ENCODE results near the gene TMEM185B.

DNA sequence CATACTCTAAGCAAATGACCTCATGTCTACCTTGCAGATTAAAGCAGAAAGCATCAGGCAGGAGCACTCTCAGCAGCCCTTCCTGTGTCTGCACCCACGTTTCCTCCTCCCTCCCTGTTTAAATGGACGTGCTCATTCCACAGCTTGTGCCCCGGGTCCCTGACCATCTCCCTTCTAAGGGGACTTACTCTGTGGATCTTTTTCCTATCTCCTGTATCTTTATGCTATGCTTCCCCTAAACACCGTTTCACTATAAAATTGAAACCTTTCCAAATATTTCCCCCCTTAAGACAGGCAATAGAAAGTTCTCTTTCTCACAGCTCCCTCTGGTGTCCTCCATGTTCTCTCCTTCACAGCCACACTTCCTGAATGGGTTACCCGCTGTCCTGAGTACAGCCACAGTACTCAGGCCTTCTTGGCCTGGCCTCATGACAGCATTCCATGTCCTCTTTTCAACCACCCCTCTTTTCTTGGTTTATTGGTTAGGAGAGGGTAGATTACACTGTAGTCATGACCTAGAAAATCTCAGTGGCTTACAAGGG lies 41.1 kb downstream of the TMEM185B start:
- TF ChIP-seq, protein P1, sequence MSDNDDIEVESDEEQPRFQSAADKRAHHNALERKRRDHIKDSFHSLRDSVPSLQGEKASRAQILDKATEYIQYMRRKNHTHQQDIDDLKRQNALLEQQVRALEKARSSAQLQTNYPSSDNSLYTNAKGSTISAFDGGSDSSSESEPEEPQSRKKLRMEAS (IDR thresholded peaks at IDR 0.05; ENCODE audit: low read depth, low read length), result no peak
- TF ChIP-seq ZSCAN29 (IDR thresholded peaks at IDR 0.05), result no peak
- TF ChIP-seq, protein P2, sequence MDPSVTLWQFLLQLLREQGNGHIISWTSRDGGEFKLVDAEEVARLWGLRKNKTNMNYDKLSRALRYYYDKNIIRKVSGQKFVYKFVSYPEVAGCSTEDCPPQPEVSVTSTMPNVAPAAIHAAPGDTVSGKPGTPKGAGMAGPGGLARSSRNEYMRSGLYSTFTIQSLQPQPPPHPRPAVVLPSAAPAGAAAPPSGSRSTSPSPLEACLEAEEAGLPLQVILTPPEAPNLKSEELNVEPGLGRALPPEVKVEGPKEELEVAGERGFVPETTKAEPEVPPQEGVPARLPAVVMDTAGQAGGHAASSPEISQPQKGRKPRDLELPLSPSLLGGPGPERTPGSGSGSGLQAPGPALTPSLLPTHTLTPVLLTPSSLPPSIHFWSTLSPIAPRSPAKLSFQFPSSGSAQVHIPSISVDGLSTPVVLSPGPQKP (IDR thresholded peaks at IDR 0.05; ENCODE audit: low read depth, low read length), result no peak
- no peak for TF ChIP-seq CHD1 (IDR thresholded peaks at IDR 0.05; ENCODE audit: low read depth, low read length)
- no peak for TF ChIP-seq POLR2A (IDR thresholded peaks at IDR 0.05; ENCODE audit: low read depth, low read length)
- TF ChIP-seq, protein P3, sequence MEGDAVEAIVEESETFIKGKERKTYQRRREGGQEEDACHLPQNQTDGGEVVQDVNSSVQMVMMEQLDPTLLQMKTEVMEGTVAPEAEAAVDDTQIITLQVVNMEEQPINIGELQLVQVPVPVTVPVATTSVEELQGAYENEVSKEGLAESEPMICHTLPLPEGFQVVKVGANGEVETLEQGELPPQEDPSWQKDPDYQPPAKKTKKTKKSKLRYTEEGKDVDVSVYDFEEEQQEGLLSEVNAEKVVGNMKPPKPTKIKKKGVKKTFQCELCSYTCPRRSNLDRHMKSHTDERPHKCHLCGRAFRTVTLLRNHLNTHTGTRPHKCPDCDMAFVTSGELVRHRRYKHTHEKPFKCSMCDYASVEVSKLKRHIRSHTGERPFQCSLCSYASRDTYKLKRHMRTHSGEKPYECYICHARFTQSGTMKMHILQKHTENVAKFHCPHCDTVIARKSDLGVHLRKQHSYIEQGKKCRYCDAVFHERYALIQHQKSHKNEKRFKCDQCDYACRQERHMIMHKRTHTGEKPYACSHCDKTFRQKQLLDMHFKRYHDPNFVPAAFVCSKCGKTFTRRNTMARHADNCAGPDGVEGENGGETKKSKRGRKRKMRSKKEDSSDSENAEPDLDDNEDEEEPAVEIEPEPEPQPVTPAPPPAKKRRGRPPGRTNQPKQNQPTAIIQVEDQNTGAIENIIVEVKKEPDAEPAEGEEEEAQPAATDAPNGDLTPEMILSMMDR (IDR thresholded peaks at IDR 0.05 in 2 of 3, conservative IDR thresholded peaks at IDR 0.05 in 1 of 3; ENCODE audit: control insufficient read depth in 2 of 3, extremely low read depth in 1 of 3, insufficient read depth in 1 of 3, low read depth in 3 of 3, low read length in 3 of 3), result no peak
- no peak for TF ChIP-seq SP1 (IDR thresholded peaks at IDR 0.05; ENCODE audit: low read depth, low read length)

Data from GM12878 (cell line).